ENCODE results near the gene ACCS.
A peak's percentile ranks its signal among the peaks of the same experiment; 100 is the strongest.

Gene ACCS

GRCh38 chr11:44085330-44085729, 19.3 kb downstream of the ACCS start:
- no peak for TF ChIP-seq CTCF (IDR thresholded peaks at IDR 0.05; ENCODE audit: insufficient read depth, low read length, missing control alignments)
- DNase-seq (ENCODE audit: low read depth, low spot score), result no peak
- ChIA-PET CTCF (interaction anchor here (3.4 to 12.0 kb wide), 3 partner anchors 9 to 454 kb away, joined by 15 to 217 read pairs (median 103); partner anchors contain the start of genes ACCS and EXT2), POLR2A (no interaction called here)
- H3K4me3 ChIP-seq (ENCODE audit: low read depth, low read length), result no peak overlapping the region

- POLR2A ChIA-PET, result no interaction called here
- no peak overlapping the region for H3K4me3 ChIP-seq (ENCODE audit: low read depth, low read length)
- no peak for TF ChIP-seq CTCF (IDR thresholded peaks at IDR 0.05; ENCODE audit: insufficient read depth, low read length, missing control alignments)
- CTCF ChIA-PET, result interaction anchor here (3.4 to 12.0 kb wide), 2 partner anchors 18 to 451 kb away, joined by 15 to 217 read pairs; partner anchors contain the start of gene ACCS
- no peak for DNase-seq (ENCODE audit: low read depth, low spot score)
Measured at GRCh38 chr11:44088377-44088776, 22.3 kb downstream of the ACCS start.

- no peak for TF ChIP-seq CTCF (IDR thresholded peaks at IDR 0.05; ENCODE audit: insufficient read depth, low read length, missing control alignments)
- ChIA-PET CTCF (interaction anchor here (3.4 to 12.0 kb wide), 2 partner anchors 18 to 451 kb away, joined by 15 to 217 read pairs; partner anchors contain the start of gene ACCS), POLR2A (no interaction called here)
- no peak overlapping the region for H3K4me3 ChIP-seq (ENCODE audit: low read depth, low read length)
- DNase-seq (ENCODE audit: low read depth, low spot score), result no peak
Measured at GRCh38 chr11:44088871-44089270, 22.8 kb downstream of the ACCS start.

DNA sequence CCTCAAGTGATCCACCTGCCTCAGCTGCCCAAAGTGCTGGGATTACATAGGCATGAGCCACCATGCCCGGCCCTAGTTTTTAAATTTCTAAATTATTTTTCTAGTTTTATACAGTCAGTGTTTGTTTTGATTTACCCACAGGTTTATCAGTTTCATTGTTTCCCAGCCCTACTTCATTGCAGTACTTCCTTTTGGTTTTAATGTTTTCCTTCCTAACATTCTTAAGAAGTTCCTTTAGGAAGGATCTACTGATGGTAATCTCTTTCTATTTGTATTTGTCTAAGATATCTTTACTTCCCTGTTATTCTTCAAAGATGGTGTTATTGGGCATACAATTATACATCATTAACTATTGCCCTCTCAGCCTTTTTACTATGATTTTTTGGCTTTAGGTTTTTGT, 24.5 kb downstream of the ACCS start:
- ChIA-PET POLR2A (no interaction called here), CTCF (interaction anchor here (1.1 to 12.0 kb wide), 3 partner anchors 9 to 448 kb away, joined by 3 to 217 read pairs (median 166); partner anchors contain the start of gene ACCS)
- no peak for DNase-seq (ENCODE audit: low read depth, low spot score)
- TF ChIP-seq CTCF (IDR thresholded peaks at IDR 0.05; ENCODE audit: insufficient read depth, low read length, missing control alignments), result no peak
- H3K4me3 ChIP-seq (ENCODE audit: low read depth, low read length), result no peak overlapping the region

GRCh38 chr11:44094260-44094868, 28.3 kb downstream of the ACCS start:
- ChIA-PET POLR2A (no interaction called here), CTCF (interaction anchor here (0.7 to 12.0 kb wide), 44 partner anchors 11 to 523 kb away, joined by 3 to 217 read pairs (median 5); partner anchors contain the start of gene ACCS)
- no peak overlapping the region for H3K4me3 ChIP-seq (ENCODE audit: low read depth, low read length)
- TF ChIP-seq CTCF (IDR thresholded peaks at IDR 0.05; ENCODE audit: insufficient read depth, low read length, missing control alignments), result peak; percentile 73
- peak; percentile 21 for DNase-seq (ENCODE audit: low read depth, low spot score)

GRCh38 chr11:44095506-44096359, 29.7 kb downstream of the ACCS start, which contains the start of gene EXT2:
TSS of gene EXT2 (plus strand) at chr11:44095678. CDS start at chr11:44107713, 12,035 bp downstream.
- peak; percentile 19 for DNase-seq (ENCODE audit: low read depth, low spot score)
- TF ChIP-seq CTCF (IDR thresholded peaks at IDR 0.05; ENCODE audit: insufficient read depth, low read length, missing control alignments), result peak; percentile 97
- peak within 1 kb of the TSS; percentile 82 for H3K4me3 ChIP-seq (ENCODE audit: low read depth, low read length)
- POLR2A ChIA-PET, result no interaction called here
- CTCF ChIA-PET, result interaction anchor here (0.8 to 12.0 kb wide), 35 partner anchors 9 to 522 kb away, joined by 3 to 217 read pairs (median 6); partner anchors contain the start of gene ACCS

Data from AG04449 (cell line).